ENCODE data around the gene TRIM41. TPM values are rescaled to one million over a fixed set of nuclear protein-coding genes. Genes with fewer than 3 reads are reported as not detected.

TRIM41 gene
- total and polyA plus RNA-seq, 9 of the 15 experiments (the other 6 are each of a cell fraction or from before 2014, with no cell fraction given), result 1.8 to 47.6 (median 20.9) TPM

DNA sequence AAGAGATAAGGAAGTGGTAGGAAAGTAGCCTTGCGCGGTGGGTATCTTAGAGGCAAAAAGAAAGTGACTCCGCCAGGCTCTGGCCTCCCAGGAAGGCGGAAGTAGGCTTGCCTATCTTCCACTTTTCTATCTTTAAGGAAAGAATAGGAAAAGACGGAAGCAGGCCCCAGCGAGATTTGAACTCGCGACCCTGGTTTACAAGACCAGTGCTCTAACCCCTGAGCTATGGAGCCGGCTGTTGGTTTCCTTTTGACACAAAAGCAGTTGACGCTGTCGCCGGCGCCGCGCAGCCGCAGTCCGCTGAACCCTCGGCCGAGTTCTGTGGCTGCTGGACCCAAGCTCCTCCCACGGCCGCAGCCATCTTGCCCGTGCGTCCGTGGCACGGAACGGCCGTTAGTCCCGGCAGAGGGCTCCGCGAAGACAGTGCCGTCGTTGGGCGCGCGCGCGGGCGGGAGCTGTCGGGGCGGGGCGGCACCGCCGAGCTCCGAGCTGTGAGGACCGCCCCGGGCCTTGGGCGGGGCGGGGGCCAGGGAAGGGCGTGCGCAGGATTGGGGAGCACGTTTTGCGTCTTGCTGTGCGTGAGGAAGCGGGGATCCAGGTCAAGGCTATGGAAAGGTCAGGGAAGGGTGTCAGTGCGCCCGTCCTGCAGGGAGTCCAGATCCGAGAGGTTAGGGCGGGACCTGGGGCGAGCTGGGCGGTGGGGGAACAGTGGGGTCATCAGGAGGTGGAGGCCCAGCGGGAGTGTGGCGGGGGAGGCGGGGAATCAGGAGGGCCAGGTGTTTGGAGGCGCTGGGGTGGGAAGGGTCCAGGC is 31.4 kb upstream of the TRIM41 start (continued):
- TF ChIP-seq ZBTB40 (IDR thresholded peaks at IDR 0.05) (peak; percentile 88), ZBTB40 (CRISPR knock-in tag; IDR thresholded peaks at IDR 0.05) (no peak), THRA (IDR thresholded peaks at IDR 0.05) (no peak), ASH1L (IDR thresholded peaks at IDR 0.05; ENCODE audit: borderline replicate concordance, low read depth, partially characterized antibody) (peak; percentile 55), TEAD4 (IDR thresholded peaks at IDR 0.05; ENCODE audit: low read length) (peak; percentile 71; the same call in 1 of the 2 replicates), TEAD4 (CRISPR knock-in tag; IDR thresholded peaks at IDR 0.05; ENCODE audit: borderline replicate concordance) (no peak), STAT5B (CRISPR knock-in tag; IDR thresholded peaks at IDR 0.05) (no peak), MYBL2 (IDR thresholded peaks at IDR 0.05; ENCODE audit: low read depth) (no peak), MYBL2 (CRISPR knock-in tag; IDR thresholded peaks at IDR 0.05; ENCODE audit: borderline replicate concordance) (no peak), E2F6 (IDR thresholded peaks at IDR 0.05; ENCODE audit: borderline replicate concordance in 1 of 2, extremely low read depth in 1 of 2, insufficient read depth in 1 of 2, insufficient read length in 1 of 2, low read depth in 1 of 2, low read length in 1 of 2, poor library complexity in 1 of 2, severe bottlenecking in 1 of 2) (peak; percentile 71 to 87), ZC3H8 (IDR thresholded peaks at IDR 0.05) (no peak), ZNF23 (CRISPR knock-in tag; IDR thresholded peaks at IDR 0.05) (no peak), MCM7 (IDR thresholded peaks at IDR 0.05) (no peak), PHB (CRISPR knock-in tag; IDR thresholded peaks at IDR 0.05) (no peak), KLF6 (CRISPR knock-in tag; IDR thresholded peaks at IDR 0.05; ENCODE audit: borderline replicate concordance) (no peak)

Data from K562 (cell line).